ENCODE data around the gene SLC37A4. TPM values are rescaled to one million over a fixed set of nuclear protein-coding genes. Genes with fewer than 3 reads are reported as not detected.
A peak's percentile ranks its signal among the peaks of the same experiment; 100 is the strongest.

SLC37A4 gene
- total and polyA plus RNA-seq, 2 of the 13 experiments (the other 11 are each of a cell fraction or from before 2014, with no cell fraction given), result 43.0 to 56.1 TPM

DNA sequence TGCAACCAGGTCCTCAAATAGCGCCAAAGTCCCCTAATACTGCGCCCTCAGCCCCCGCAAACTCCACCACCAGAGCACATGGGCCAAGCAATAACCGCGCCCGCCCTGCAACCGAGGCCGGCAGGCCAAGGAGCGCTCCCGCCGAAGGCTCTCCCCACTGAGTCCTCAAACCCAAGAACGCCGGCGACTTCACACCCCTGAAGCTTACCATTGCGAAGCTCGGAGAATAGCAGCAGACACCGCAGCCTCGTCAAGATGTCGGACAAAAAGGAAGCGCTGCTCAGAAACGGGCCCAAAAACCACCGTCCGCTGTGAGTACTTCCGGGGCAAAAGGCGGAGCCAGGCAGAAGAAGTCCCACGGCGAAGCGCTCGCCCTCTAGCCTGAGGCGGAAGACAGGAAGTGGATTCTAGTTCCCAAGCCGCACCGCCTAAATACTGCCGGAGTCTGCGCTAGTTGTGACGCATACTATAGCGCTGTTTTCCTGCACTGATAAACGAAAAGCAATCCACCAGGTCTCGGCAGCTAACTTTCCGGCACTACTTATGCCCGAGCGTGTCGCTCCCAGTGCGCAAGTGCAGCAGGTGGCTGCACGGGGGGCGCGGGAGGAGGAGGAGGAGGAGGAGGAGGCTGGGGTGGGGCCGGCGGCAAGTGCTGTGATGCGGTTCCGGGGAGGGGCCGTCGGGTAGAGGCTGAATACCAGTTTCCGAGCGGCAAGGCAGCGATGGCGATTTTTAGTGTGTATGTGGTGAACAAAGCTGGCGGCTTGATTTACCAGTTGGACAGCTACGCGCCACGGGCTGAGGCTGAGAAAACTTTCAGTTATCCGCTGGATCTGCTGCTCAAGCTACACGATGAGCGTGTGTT, 12.4 kb downstream of the SLC37A4 start, which contains the start of the genes RPS25 and TRAPPC4 (continued):
- TF ChIP-seq, protein P1, sequence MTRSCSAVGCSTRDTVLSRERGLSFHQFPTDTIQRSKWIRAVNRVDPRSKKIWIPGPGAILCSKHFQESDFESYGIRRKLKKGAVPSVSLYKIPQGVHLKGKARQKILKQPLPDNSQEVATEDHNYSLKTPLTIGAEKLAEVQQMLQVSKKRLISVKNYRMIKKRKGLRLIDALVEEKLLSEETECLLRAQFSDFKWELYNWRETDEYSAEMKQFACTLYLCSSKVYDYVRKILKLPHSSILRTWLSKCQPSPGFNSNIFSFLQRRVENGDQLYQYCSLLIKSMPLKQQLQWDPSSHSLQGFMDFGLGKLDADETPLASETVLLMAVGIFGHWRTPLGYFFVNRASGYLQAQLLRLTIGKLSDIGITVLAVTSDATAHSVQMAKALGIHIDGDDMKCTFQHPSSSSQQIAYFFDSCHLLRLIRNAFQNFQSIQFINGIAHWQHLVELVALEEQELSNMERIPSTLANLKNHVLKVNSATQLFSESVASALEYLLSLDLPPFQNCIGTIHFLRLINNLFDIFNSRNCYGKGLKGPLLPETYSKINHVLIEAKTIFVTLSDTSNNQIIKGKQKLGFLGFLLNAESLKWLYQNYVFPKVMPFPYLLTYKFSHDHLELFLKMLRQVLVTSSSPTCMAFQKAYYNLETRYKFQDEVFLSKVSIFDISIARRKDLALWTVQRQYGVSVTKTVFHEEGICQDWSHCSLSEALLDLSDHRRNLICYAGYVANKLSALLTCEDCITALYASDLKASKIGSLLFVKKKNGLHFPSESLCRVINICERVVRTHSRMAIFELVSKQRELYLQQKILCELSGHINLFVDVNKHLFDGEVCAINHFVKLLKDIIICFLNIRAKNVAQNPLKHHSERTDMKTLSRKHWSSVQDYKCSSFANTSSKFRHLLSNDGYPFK (CRISPR knock-in tag; IDR thresholded peaks at IDR 0.05; ENCODE audit: borderline replicate concordance), result peak; percentile 97
- TF ChIP-seq ZNF382 (CRISPR knock-in tag; IDR thresholded peaks at IDR 0.05; ENCODE audit: borderline replicate concordance), result no peak
- no peak for TF ChIP-seq CENPX (CRISPR knock-in tag; IDR thresholded peaks at IDR 0.05)
- no peak; the same call in 1 of the 2 replicates for TF ChIP-seq ZNF782 (CRISPR knock-in tag; IDR thresholded peaks at IDR 0.05; ENCODE audit: borderline replicate concordance)
- no peak; the same call in 1 of the 2 replicates for TF ChIP-seq NCOA1 (CRISPR knock-in tag; IDR thresholded peaks at IDR 0.05)
- no peak for TF ChIP-seq KLF9 (CRISPR knock-in tag; IDR thresholded peaks at IDR 0.05; ENCODE audit: low read depth)
- TF ChIP-seq, protein P2, sequence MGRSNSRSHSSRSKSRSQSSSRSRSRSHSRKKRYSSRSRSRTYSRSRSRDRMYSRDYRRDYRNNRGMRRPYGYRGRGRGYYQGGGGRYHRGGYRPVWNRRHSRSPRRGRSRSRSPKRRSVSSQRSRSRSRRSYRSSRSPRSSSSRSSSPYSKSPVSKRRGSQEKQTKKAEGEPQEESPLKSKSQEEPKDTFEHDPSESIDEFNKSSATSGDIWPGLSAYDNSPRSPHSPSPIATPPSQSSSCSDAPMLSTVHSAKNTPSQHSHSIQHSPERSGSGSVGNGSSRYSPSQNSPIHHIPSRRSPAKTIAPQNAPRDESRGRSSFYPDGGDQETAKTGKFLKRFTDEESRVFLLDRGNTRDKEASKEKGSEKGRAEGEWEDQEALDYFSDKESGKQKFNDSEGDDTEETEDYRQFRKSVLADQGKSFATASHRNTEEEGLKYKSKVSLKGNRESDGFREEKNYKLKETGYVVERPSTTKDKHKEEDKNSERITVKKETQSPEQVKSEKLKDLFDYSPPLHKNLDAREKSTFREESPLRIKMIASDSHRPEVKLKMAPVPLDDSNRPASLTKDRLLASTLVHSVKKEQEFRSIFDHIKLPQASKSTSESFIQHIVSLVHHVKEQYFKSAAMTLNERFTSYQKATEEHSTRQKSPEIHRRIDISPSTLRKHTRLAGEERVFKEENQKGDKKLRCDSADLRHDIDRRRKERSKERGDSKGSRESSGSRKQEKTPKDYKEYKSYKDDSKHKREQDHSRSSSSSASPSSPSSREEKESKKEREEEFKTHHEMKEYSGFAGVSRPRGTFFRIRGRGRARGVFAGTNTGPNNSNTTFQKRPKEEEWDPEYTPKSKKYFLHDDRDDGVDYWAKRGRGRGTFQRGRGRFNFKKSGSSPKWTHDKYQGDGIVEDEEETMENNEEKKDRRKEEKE (IDR thresholded peaks at IDR 0.05), result no peak
- TF ChIP-seq, protein P3, sequence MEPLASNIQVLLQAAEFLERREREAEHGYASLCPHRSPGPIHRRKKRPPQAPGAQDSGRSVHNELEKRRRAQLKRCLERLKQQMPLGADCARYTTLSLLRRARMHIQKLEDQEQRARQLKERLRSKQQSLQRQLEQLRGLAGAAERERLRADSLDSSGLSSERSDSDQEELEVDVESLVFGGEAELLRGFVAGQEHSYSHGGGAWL (CRISPR knock-in tag; IDR thresholded peaks at IDR 0.05), result no peak
- TF ChIP-seq, protein P4, sequence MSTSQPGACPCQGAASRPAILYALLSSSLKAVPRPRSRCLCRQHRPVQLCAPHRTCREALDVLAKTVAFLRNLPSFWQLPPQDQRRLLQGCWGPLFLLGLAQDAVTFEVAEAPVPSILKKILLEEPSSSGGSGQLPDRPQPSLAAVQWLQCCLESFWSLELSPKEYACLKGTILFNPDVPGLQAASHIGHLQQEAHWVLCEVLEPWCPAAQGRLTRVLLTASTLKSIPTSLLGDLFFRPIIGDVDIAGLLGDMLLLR (CRISPR knock-in tag; IDR thresholded peaks at IDR 0.05), result no peak
- no peak for TF ChIP-seq MAF1 (CRISPR knock-in tag; IDR thresholded peaks at IDR 0.05; ENCODE audit: borderline replicate concordance)
- TF ChIP-seq, protein P5, sequence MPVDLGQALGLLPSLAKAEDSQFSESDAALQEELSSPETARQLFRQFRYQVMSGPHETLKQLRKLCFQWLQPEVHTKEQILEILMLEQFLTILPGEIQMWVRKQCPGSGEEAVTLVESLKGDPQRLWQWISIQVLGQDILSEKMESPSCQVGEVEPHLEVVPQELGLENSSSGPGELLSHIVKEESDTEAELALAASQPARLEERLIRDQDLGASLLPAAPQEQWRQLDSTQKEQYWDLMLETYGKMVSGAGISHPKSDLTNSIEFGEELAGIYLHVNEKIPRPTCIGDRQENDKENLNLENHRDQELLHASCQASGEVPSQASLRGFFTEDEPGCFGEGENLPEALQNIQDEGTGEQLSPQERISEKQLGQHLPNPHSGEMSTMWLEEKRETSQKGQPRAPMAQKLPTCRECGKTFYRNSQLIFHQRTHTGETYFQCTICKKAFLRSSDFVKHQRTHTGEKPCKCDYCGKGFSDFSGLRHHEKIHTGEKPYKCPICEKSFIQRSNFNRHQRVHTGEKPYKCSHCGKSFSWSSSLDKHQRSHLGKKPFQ (CRISPR knock-in tag; IDR thresholded peaks at IDR 0.05; ENCODE audit: insufficient replicate concordance), result peak; percentile 62
- TF ChIP-seq, protein P6, sequence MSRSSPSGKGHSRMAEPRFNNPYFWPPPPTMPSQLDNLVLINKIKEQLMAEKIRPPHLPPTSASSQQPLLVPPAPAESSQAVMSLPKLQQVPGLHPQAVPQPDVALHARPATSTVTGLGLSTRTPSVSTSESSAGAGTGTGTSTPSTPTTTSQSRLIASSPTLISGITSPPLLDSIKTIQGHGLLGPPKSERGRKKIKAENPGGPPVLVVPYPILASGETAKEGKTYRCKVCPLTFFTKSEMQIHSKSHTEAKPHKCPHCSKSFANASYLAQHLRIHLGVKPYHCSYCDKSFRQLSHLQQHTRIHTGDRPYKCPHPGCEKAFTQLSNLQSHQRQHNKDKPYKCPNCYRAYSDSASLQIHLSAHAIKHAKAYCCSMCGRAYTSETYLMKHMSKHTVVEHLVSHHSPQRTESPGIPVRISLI (CRISPR knock-in tag; IDR thresholded peaks at IDR 0.05; ENCODE audit: borderline replicate concordance), result no peak; the same call in 1 of the 2 replicates
- TF ChIP-seq AGO1 (IDR thresholded peaks at IDR 0.05; ENCODE audit: low read depth, low read length, poor library complexity, severe bottlenecking), result peak; percentile 49
- TF ChIP-seq, protein P7, sequence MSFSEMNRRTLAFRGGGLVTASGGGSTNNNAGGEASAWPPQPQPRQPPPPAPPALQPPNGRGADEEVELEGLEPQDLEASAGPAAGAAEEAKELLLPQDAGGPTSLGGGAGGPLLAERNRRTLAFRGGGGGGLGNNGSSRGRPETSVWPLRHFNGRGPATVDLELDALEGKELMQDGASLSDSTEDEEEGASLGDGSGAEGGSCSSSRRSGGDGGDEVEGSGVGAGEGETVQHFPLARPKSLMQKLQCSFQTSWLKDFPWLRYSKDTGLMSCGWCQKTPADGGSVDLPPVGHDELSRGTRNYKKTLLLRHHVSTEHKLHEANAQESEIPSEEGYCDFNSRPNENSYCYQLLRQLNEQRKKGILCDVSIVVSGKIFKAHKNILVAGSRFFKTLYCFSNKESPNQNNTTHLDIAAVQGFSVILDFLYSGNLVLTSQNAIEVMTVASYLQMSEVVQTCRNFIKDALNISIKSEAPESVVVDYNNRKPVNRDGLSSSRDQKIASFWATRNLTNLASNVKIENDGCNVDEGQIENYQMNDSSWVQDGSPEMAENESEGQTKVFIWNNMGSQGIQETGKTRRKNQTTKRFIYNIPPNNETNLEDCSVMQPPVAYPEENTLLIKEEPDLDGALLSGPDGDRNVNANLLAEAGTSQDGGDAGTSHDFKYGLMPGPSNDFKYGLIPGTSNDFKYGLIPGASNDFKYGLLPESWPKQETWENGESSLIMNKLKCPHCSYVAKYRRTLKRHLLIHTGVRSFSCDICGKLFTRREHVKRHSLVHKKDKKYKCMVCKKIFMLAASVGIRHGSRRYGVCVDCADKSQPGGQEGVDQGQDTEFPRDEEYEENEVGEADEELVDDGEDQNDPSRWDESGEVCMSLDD (CRISPR knock-in tag; IDR thresholded peaks at IDR 0.05; ENCODE audit: borderline replicate concordance), result no peak

Data from HepG2 (cell line).